Epithelial cell of proximal tubule (primary cell): ENCODE measurements around the gene RPS6KA3. TPM values are rescaled to one million over a fixed set of nuclear protein-coding genes. Genes with fewer than 3 reads are reported as not detected.

Source experiments
- DNase-seq: peaks from one replicate; pipeline ENCODE4 v3.0.0-alpha.2; 2011; ENCODE audit warnings: low read depth
- H3K4me3 ChIP-seq: 2 replicates; pipeline ENCODE4 v1.5.1; 2011; ENCODE audit warnings: low read depth, mild to moderate bottlenecking, low read length
- total RNA-seq: library from RNA; depleted of rRNA; stranded (reverse); fragments of >200 nt; gene quantifications from 2 replicates; pipeline ENCODE4 v1.2.3, GENCODE V29; 2015
- TF ChIP-seq, protein P1 (sequence below): conservative IDR thresholded peaks from 2 replicates; pipeline ENCODE4 v1.5.1; 2012; ENCODE audit warnings: low read depth, mild to moderate bottlenecking, low read length

Gene RPS6KA3
- total RNA-seq, 1 donor from 2014 or later = 17.2 TPM

DNA sequence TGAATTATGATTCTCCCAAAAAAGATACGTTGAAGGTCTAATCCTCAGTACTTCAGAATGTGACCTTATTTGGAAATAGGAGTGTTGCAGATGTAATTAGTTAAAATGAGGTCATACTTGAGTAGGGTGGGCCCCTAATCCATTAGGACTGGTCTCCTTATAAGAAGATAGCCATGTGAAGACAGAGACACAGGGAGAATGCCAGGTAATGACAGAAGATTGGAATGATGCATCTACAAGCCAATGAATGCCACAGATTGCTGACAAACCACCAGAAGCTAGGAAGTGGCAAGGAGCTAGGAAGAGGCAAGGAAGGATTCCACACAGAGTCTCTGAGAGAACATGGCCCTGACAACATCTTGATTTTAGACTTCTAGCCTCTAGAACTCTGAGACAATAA, 7.4 kb upstream of the RPS6KA3 start:
- DNase-seq = no peak

DNA sequence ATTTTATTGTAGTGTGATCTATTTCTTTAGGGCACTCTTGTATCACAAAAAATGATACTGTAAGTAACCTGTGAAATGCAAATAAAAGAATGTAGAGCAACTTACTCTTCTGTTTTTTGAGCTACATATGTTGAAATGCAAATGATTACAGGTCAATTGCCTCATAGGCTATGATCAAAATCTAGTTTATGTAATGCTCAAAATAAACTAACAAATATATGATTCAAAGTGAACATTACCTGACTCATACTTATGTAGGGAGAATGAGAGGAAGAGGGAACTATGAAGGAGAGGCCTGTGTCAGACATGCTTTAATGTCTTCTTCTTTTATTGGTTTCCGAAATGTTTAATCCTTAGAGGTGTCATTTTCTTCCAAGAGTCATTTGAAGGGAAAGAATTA, 5.0 kb upstream of the RPS6KA3 start:
- TF ChIP-seq, protein P1, sequence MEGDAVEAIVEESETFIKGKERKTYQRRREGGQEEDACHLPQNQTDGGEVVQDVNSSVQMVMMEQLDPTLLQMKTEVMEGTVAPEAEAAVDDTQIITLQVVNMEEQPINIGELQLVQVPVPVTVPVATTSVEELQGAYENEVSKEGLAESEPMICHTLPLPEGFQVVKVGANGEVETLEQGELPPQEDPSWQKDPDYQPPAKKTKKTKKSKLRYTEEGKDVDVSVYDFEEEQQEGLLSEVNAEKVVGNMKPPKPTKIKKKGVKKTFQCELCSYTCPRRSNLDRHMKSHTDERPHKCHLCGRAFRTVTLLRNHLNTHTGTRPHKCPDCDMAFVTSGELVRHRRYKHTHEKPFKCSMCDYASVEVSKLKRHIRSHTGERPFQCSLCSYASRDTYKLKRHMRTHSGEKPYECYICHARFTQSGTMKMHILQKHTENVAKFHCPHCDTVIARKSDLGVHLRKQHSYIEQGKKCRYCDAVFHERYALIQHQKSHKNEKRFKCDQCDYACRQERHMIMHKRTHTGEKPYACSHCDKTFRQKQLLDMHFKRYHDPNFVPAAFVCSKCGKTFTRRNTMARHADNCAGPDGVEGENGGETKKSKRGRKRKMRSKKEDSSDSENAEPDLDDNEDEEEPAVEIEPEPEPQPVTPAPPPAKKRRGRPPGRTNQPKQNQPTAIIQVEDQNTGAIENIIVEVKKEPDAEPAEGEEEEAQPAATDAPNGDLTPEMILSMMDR = no peak
- no peak for DNase-seq
- H3K4me3 ChIP-seq = no peak overlapping the region

More for the DNA sequence above, 7.4 kb upstream of the RPS6KA3 start:
- no peak overlapping the region for H3K4me3 ChIP-seq
- TF ChIP-seq, protein P1 = no peak

DNA sequence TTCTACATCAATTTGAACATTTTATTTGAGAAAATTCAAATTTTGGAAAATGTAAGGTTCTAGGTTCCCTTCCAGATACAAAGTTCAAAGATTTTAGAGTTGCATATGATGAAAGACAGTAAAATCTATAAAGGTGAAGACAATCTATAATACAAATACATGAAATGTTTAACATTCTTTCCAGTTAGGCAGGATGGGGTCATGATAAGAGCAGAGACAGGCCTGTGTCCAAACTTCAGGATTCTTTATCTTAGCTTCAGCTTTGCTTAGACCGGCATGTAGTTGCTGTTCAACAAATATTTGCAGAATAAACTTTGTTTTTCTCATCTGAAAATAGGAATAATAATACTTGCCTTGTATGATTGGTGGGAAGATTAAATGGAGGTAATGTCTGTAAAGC, 4.5 kb upstream of the RPS6KA3 start:
- no peak overlapping the region for H3K4me3 ChIP-seq
- no peak for DNase-seq
- TF ChIP-seq, protein P1 = no peak

DNA sequence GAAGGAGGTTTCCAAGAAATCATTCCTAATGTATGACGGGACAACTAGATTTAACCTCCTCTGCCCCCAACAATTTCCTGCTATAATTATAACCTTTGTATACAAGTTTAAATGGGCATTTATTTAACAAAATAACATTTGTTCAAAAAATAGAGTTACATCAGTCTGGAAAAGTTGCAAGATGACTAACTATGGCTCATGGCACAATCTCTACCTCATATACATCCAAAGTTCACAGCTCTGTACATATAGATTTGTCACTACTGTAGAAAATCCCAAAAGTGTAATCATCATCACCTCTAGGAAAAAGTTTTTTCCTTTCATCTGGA, 3.8 kb upstream of the RPS6KA3 start:
- H3K4me3 ChIP-seq = no peak overlapping the region
- DNase-seq = no peak
- TF ChIP-seq, protein P1 = no peak

DNA sequence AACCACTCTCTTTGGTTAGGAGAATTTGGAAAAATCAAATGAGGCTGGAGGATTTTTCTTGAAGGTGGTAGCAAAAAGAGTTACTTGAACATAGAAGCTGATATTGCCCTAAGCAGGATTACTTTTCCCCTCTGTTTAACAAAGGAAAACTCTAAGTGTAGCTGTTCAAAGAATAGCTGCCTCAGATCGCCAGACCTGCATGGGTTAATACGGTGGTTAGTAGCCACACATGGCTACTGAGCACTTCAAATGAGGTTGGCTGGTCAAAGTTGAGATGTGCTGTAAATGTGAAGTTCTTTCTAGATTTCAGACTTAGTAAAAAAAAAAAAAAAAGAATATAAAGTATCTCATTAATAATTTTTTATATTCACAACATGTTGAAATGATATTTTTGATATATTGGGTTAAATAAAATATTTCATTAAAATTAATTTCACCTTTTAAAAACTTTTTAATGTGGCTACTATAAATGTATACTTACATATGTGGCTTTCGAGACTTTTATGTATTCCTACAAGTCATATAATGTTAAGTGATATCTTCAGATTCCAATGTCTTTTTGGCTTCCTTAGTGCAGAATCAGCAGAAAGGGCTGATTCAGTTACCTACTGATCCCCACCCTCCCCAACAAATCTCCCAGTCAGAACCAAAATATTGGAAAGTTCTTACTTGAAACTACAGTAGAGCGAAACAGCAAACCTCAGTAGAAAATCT, 3.3 kb upstream of the RPS6KA3 start:
- H3K4me3 ChIP-seq = no peak overlapping the region
- DNase-seq = no peak
- TF ChIP-seq, protein P1 = no peak

DNA sequence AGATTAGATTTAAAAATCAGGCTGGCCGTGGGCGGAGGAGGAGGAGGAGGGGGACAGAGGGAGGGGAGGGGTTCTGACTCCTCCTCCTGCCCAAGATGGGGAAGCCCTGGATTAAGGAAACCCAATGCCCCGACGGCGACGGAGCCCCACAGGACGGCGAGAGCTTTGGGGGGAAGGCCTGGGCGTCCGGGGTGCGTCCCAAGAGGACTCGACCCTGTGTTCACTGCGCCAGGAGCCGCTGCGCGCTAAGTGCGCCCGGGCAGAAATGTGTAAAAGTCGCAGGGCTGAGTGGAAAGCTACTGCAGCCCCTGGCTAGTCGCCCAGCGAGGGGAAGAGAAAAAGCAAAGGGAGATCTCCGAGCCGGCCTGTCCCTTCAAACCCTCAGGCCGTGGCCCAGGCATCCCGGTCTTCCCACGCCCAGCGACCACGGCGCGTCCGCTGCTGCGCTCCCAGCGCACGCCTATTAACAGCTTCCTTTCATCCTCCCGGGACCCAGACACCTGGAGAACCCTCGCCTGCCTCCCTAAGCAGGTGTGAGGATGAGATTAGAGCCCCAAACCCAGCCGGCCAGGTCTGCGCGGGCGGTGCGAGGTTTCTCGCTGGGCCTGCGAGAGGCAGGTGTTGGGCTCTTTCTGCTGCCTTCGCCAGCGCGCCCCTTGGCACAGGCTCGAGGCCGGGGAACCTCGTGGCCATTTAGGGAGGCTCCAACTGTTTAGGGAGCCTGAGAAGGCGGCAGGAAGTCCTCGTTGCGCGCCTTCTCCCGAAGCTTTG, 1.4 kb upstream of the RPS6KA3 start:
- TF ChIP-seq, protein P1 = no peak
- DNase-seq = no peak

DNA sequence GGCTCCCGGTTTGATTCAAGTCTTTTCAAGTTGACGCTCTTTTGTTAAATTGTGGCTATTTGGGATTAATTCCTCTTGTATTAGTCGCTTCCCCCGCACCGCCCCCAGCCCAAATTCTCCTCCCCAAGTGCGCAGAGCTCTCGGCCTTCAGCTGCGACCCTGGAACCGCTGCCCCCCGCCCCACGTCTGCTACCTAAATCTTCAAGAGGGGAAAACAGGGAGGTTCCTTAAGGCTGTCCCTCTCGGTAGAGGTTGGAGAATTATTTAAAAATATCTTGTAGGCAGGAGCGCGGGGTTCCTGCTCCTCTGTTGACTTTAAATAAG, 860 bp upstream of the RPS6KA3 start:
- DNase-seq = no peak
- peak overlapping the region; percentile 76 for H3K4me3 ChIP-seq
- TF ChIP-seq, protein P1 = no peak

More for the DNA sequence above, 1.4 kb upstream of the RPS6KA3 start:
- H3K4me3 ChIP-seq = peak overlapping the region; percentile 76
